Panc1 (cell line): ENCODE results near the gene CEPT1. TPM values are rescaled to one million over a fixed set of nuclear protein-coding genes. Genes with fewer than 3 reads are reported as not detected.

Source experiments
- ATAC-seq: fragments of 200-7000 bp; cut with Tn5 transposase; 2 replicates; pipeline ENCODE4 v1.9.1; 2020; ENCODE audit warnings: mild to moderate bottlenecking, moderate library complexity
- BruUV-seq: library from RNA; stranded (reverse); fragments of 400-500 nt; replicated peaks from 2 replicates; lab custom pipeline; 2021; lab: Mats Ljungman, UMichigan
- CTCF ChIA-PET: fragments of 300-600 bp; sonication (Branson Sonifier 250); formaldehyde crosslinking; loops from one replicate; lab custom pipeline; 2022; ENCODE audit warnings: antibody characterized with exemption; lab: Charles Lee
- POLR2A ChIA-PET: fragments of 300-600 bp; sonication (Branson Sonifier 250); formaldehyde crosslinking; loops from one replicate; lab custom pipeline; 2022; ENCODE audit warnings: antibody characterized with exemption; lab: Charles Lee
- DNase-seq: peaks from one replicate; pipeline ENCODE4 v3.0.0-alpha.2; 2010; ENCODE audit warnings: low read depth, low spot score
- H3K27ac ChIP-seq: 2 replicates; pipeline ENCODE4 v1.5.1; 2011; ENCODE audit warnings: mild to moderate bottlenecking, low read length, inconsistent platforms
- H3K27me3 ChIP-seq: fragments of 200-500 bp; sonication (Bioruptor generic); 2 replicates; pipeline ENCODE4 v1.6.0; 2014; ENCODE audit warnings: low read length, inconsistent platforms; ENCODE audit not compliant: control insufficient read depth, insufficient read depth
- H3K36me3 ChIP-seq: fragments of 200-500 bp; sonication (Bioruptor generic); 2 replicates; pipeline ENCODE4 v1.5.1; 2014; ENCODE audit warnings: inconsistent platforms, mild to moderate bottlenecking, low read length, moderate library complexity; ENCODE audit not compliant: control insufficient read depth, insufficient read depth
- H3K4me1 ChIP-seq: 2 replicates; pipeline ENCODE4 v1.5.1; 2011; ENCODE audit warnings: inconsistent platforms, mild to moderate bottlenecking, low read length, moderate library complexity; ENCODE audit not compliant: control insufficient read depth, insufficient read depth
- H3K4me3 ChIP-seq, 2 experiments: 2 replicates each; pipeline ENCODE4 v1.5.1; 2011 to 2012; ENCODE audit warnings: low read depth in 2 of 2, low read length in 2 of 2, mild to moderate bottlenecking in 2 of 2, inconsistent platforms in 1 of 2, moderate library complexity in 1 of 2
- H3K9me3 ChIP-seq: fragments of 200-500 bp; sonication (Bioruptor generic); 2 replicates; pipeline ENCODE4 v1.5.1; 2014; ENCODE audit warnings: low read depth, mild to moderate bottlenecking, inconsistent platforms, low read length, moderate library complexity; ENCODE audit not compliant: control insufficient read depth, insufficient read depth
- POLR2AphosphoS5 ChIP-seq: IDR thresholded peaks from 2 replicates; pipeline ENCODE4 v1.6.1; 2012; ENCODE audit warnings: mild to moderate bottlenecking, low read depth, low read length, moderate library complexity
- REST ChIP-seq, 2 experiments: IDR thresholded peaks; 2 replicates each; pipeline ENCODE4 v1.6.1; 2011 to 2012; ENCODE audit warnings: low read depth in 2 of 2, control low read depth in 1 of 2, low read length in 1 of 2, mild to moderate bottlenecking in 1 of 2, moderate library complexity in 1 of 2; ENCODE audit not compliant: insufficient read depth in 1 of 2
- SIN3A ChIP-seq: IDR thresholded peaks from 2 replicates; pipeline ENCODE4 v1.6.1; 2012; ENCODE audit warnings: low read depth, mild to moderate bottlenecking, low read length, moderate library complexity, borderline replicate concordance; ENCODE audit not compliant: insufficient read depth
- TCF7L2 ChIP-seq: IDR thresholded peaks from 2 replicates; pipeline ENCODE4 v1.6.1; 2011; ENCODE audit warnings: mild to moderate bottlenecking, low read depth, low read length, inconsistent platforms
- in situ Hi-C: cut with HindIII; loops from 2 replicates; pipeline ENCODE4 v1.10.0; 2016; ENCODE audit warnings: low sequenced_read_pairs, low pct_unique_long_range_greater_than_20kb
- intact Hi-C: fragments of 100-400 bp; cut with micrococcal nuclease; formaldehyde crosslinking; loops from one replicate; pipeline ENCODE4 v1.10.0; 2022; ENCODE audit not compliant: unreplicated experiment
- total RNA-seq: library from RNA; stranded (reverse); gene quantifications from one replicate; pipeline ENCODE4 v1.2.1, GENCODE V29; 2021; ENCODE audit not compliant: unreplicated experiment
- TF ChIP-seq, protein P1 (sequence below): fragments of 450-650 bp; IDR thresholded peaks from 2 replicates; pipeline ENCODE4 v1.5.1; 2017; ENCODE audit warnings: mild to moderate bottlenecking

The CEPT1 gene
- total RNA-seq, 1 experiment from 2014 or later, result 21.9 TPM

DNA sequence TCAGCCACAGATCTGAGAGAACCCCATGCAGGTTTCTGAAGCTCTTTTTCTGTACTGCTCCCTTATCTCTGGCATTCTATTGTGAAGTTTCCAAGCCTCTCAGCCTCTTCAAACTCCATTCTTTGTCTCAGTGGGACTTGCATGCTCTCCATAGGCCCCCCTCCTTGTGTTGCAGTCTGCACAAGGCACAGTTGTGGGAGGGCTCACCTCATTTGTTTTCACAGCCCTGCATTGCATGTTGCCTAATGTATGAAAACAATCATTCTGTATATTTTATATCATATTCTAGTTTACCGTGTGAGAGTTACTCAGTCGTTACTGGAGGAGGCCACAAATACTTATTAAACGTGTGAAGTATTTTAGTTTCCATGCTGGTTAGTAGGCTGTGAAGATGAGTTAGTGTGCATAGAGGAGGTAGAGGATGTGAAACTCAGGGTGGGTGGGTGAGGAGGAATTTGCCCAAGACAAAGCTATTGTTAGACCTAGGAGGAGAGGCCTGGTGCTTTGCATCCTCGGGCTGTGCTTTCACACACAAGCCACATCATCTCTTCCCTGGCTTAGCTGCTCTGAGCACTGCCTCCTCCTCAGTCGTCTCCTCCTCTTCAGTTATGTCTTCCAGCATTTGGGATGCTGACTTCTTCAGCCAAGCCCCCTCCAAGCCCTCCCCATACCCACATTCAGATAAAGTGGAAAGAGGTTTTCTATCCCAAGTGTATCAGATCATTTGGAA is 79.7 kb downstream of the CEPT1 start:
- POLR2A ChIA-PET, result no interaction called here
- intact Hi-C loops, result no loop called here
- no peaks in the 10 kb centered on the region for H3K36me3 ChIP-seq
- no peaks in the 10 kb centered on the region for H3K27me3 ChIP-seq
- CTCF ChIA-PET, result no interaction called here
- ATAC-seq, result no peak
- H3K4me3 ChIP-seq, result no peak overlapping the region
- peaks cover 3% of the 10 kb centered on the region; the same call in 1 of the 2 replicates for H3K4me1 ChIP-seq
- H3K27ac ChIP-seq, result no peak overlapping the region
- H3K9me3 ChIP-seq, result no peaks in the 10 kb centered on the region
- BruUV-seq, result no TSS peak
- TF ChIP-seq, protein P1, sequence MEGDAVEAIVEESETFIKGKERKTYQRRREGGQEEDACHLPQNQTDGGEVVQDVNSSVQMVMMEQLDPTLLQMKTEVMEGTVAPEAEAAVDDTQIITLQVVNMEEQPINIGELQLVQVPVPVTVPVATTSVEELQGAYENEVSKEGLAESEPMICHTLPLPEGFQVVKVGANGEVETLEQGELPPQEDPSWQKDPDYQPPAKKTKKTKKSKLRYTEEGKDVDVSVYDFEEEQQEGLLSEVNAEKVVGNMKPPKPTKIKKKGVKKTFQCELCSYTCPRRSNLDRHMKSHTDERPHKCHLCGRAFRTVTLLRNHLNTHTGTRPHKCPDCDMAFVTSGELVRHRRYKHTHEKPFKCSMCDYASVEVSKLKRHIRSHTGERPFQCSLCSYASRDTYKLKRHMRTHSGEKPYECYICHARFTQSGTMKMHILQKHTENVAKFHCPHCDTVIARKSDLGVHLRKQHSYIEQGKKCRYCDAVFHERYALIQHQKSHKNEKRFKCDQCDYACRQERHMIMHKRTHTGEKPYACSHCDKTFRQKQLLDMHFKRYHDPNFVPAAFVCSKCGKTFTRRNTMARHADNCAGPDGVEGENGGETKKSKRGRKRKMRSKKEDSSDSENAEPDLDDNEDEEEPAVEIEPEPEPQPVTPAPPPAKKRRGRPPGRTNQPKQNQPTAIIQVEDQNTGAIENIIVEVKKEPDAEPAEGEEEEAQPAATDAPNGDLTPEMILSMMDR, result no peak
- TF ChIP-seq POLR2AphosphoS5 (no peak), REST (IDR thresholded peaks at IDR 0.05; ENCODE audit: insufficient read depth in 1 of 2, low read depth in 2 of 2, low read length in 1 of 2) (no peak), TCF7L2 (no peak), SIN3A (no peak)
- in situ Hi-C loops, result no loop called here
- DNase-seq, result no peak

- ChIA-PET POLR2A (no interaction called here), CTCF (no interaction called here)
- intact Hi-C loops (no loop called here), in situ Hi-C loops (no loop called here)
- TF ChIP-seq SIN3A (no peak), POLR2AphosphoS5 (no peak), TCF7L2 (no peak), REST (IDR thresholded peaks at IDR 0.05; ENCODE audit: insufficient read depth in 1 of 2, low read depth in 2 of 2, low read length in 1 of 2) (no peak)
- TF ChIP-seq, protein P1, result no peak
- no TSS peak for BruUV-seq
- H3K36me3 ChIP-seq, result no peaks in the 10 kb centered on the region
- no peak overlapping the region for H3K4me3 ChIP-seq
- DNase-seq (no peak), ATAC-seq (no peak)
- no peaks in the 10 kb centered on the region for H3K9me3 ChIP-seq
- peaks cover 3% of the 10 kb centered on the region; the same call in 1 of the 2 replicates for H3K4me1 ChIP-seq
- H3K27ac ChIP-seq, result no peak overlapping the region
- H3K27me3 ChIP-seq, result no peaks in the 10 kb centered on the region
These were observed 80.4 kb downstream of the CEPT1 start for GRCh38 chr1:111220302-111220890.
